ENCODE measurements around the gene CKLF. TPM values are rescaled to one million over a fixed set of nuclear protein-coding genes. Genes with fewer than 3 reads are reported as not detected.
A peak's percentile ranks its signal among the peaks of the same experiment; 100 is the strongest.

Gene CKLF
- total RNA-seq, 2 donors from 2014 or later = 23.4 to 39.8 TPM

DNA sequence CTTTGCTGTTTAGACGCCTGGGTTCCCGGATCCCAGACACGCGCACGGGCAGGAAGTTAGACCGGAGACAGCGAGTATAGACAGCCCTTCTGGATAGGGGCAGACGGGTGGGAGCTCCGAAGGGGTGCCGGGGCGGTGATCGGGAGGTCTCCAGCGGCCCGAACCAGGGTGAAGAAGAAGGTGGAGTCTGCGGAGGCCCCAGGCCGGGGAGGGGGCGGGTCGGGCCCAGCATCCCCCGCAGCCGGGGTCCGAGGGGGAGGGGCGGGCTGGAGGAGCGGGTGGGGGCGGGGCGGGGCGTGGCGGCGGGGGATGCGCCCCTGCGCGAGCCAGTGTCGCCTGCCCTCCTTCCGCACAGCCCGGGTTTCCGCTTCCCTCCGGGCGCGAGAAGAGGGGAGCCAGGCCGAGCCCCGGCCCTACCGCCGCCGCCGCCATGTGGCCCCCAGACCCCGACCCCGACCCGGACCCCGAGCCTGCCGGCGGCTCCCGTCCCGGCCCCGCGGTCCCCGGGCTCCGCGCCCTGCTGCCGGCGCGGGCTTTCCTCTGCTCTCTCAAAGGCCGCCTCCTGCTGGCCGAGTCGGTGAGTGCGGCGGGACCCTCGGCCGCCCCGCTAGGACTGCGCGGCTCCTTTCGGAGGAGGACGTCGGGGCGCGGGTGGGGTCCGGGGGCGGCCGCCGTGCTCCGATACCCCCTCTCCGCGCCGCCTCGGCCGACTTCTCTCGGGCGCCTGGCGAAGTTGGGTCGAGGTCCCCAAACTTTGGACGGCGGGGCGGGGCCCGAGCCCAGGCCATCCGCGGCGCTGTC is 52.2 kb downstream of the CKLF start, which contains the start of gene CMTM3:
CMTM3 (plus strand) TSS at position 329 of the 801 bp plus-strand sequence; CDS start at position 431, 102 bp downstream.
- TF ChIP-seq, protein P1, sequence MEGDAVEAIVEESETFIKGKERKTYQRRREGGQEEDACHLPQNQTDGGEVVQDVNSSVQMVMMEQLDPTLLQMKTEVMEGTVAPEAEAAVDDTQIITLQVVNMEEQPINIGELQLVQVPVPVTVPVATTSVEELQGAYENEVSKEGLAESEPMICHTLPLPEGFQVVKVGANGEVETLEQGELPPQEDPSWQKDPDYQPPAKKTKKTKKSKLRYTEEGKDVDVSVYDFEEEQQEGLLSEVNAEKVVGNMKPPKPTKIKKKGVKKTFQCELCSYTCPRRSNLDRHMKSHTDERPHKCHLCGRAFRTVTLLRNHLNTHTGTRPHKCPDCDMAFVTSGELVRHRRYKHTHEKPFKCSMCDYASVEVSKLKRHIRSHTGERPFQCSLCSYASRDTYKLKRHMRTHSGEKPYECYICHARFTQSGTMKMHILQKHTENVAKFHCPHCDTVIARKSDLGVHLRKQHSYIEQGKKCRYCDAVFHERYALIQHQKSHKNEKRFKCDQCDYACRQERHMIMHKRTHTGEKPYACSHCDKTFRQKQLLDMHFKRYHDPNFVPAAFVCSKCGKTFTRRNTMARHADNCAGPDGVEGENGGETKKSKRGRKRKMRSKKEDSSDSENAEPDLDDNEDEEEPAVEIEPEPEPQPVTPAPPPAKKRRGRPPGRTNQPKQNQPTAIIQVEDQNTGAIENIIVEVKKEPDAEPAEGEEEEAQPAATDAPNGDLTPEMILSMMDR (IDR thresholded peaks at IDR 0.05) = peak; percentile 82
- H3K4me3 ChIP-seq = peak within 1 kb of the TSS; percentile 90
- no peaks in the 10 kb centered on the region for H3K9me3 ChIP-seq
- peaks cover 2% of the 10 kb centered on the region for H3K36me3 ChIP-seq
- peaks cover 9 to 25% of the 10 kb centered on the region in 2 donors for H3K4me1 ChIP-seq (ENCODE audit: control insufficient read depth in 1 of 2, low read depth in 2 of 2)
- H3K27ac ChIP-seq = peak within 1 kb of the TSS; percentile 80 to 83
- no peak for ATAC-seq (ENCODE audit: insufficient number of reproducible peaks, low FRiP score, low read depth)
- no peaks in the 10 kb centered on the region for H3K27me3 ChIP-seq (replicated peaks; ENCODE audit: insufficient read depth)
- no peak for DNase-seq (ENCODE audit: low spot score)

DNA sequence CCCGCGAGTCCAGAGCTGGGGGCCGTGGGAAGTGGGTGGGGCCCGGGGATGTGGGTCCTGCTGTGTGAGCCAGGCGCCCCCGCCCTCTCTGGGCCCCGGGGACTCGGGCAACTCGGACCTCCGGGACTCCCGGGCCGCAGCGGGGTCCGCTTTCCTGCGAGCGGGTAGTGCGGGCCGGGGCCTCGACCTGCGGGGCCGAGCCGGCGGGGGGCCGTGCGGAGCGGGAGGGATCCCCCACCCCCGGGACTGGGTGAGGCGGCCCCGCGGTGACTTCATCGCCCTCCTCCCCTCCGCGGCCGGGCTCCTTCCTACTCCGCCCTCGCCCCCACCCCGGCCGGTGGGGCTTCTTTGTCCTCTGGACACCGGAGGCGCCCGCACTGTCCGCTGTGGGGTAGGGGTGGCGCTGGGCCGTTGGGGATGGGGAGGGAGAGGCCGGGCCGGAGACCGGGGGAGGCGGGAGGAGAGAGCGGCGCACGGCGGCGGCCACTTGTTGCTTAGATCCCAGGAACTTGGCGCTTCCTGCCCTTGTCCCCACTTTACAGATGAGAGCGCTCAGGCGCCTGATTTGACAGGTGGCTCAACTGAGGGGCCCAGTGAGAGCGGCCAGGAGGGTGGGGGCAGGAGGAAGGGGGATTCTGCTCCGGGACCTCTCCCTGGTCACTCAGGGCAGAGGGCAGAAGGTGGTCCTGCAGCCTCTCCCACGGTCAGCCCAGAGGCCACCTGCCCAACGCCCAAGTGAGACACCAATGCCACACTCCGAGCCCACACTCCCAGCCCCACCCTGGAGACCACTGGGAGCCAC is 53.0 kb downstream of the CKLF start:
- H3K9me3 ChIP-seq = no peaks in the 10 kb centered on the region
- peaks cover 9 to 25% of the 10 kb centered on the region in 2 donors for H3K4me1 ChIP-seq (ENCODE audit: control insufficient read depth in 1 of 2, low read depth in 2 of 2)
- peaks cover 10% of the 10 kb centered on the region for H3K36me3 ChIP-seq
- H3K27me3 ChIP-seq (replicated peaks; ENCODE audit: insufficient read depth) = no peaks in the 10 kb centered on the region
- DNase-seq (ENCODE audit: low spot score) = no peak
- peak overlapping the region; percentile 90 for H3K4me3 ChIP-seq
- TF ChIP-seq, protein P1 (IDR thresholded peaks at IDR 0.05) = no peak
- ATAC-seq (ENCODE audit: insufficient number of reproducible peaks, low FRiP score, low read depth) = peak; percentile 37
- peak overlapping the region; percentile 80 to 83 for H3K27ac ChIP-seq

DNA sequence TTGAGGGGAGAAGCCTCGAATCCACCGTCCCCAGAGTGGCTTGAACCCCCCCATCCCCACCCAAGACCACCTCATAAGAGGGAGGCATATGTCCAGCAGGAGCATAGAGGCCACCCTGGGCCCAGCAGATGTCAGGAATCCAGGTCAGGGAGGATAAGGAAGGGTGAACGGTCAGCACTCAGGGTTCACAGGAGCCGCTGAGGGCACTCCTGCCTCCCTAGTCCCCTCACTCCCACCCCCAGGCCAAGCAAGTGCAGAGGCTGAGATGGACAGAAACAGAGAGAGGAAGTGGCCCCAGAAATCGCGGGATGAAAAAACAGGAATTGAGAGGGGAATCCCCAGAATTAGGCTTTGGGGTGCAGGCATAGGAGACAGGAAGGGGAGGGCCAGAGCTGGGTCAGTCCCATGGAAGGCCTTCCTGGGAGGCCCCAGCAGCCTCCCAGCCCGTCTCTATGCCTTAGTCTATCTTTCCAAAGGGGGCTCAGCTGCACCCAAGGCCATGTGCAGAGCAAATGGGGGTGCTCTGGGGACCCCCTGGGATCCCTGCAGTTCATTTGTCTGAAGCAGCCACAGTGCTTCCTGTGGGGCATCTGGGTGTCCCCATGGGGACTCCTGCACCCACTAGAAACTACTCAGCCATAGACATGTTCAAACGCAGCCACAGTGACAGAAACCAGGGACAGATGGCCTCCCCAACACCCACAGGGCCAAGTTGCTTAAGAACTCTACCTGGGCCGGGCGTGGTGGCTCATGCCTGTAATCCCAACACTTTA is 53.8 kb downstream of the CKLF start:
- ATAC-seq (ENCODE audit: insufficient number of reproducible peaks, low FRiP score, low read depth) = no peak
- peaks cover 9 to 25% of the 10 kb centered on the region in 2 donors for H3K4me1 ChIP-seq (ENCODE audit: control insufficient read depth in 1 of 2, low read depth in 2 of 2)

DNA sequence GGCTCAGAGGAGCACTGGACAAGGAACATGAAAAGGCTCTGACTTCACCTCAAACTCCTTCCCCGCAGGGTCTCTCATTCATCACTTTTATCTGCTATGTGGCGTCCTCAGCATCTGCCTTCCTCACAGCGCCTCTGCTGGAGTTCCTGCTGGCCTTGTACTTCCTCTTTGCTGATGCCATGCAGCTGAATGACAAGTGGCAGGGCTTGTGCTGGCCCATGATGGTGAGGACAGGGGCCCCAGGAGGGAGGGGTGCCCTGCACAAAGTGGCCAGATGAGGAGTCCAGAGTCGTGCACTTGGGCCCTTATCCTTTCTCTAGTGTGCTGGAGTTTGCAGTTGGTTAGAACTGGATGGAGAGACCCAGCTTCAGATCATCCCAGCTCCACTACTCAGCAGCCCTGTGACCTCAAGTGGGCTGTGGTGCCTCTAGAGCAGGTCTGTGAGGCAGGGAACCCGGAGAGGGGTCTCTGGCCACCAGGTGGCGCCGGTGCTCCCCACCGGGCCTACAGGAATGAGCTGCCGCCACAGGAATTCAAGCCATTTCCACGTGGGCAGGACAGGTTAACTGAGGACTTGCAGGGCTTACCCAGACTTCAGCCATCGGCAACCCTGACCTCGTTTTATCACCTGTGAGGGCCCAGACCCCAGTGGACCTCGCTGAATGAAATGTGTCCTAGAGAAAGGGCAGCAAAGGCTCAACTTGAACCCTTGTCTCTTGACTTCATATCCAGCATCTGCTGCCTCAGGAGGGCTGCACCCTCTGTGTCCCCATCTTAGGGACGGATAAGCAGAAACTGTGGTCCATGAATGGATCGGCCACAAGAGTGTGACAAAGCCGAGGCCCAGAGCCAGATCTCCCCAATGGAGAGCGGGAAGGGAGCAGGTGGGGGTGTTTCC is 56.1 kb downstream of the CKLF start:
- H3K9me3 ChIP-seq = no peaks in the 10 kb centered on the region
- no peak overlapping the region for H3K4me3 ChIP-seq
- H3K27ac ChIP-seq = no peak overlapping the region
- H3K36me3 ChIP-seq = peaks cover 14% of the 10 kb centered on the region
- H3K4me1 ChIP-seq (ENCODE audit: control insufficient read depth in 1 of 2, low read depth in 2 of 2) = peaks cover 9 to 25% of the 10 kb centered on the region in 2 donors
- ATAC-seq (ENCODE audit: insufficient number of reproducible peaks, low FRiP score, low read depth) = peak; percentile 57
- TF ChIP-seq, protein P1 (IDR thresholded peaks at IDR 0.05) = peak; percentile 91
- DNase-seq (ENCODE audit: low spot score) = peak; percentile 51
- no peaks in the 10 kb centered on the region for H3K27me3 ChIP-seq (replicated peaks; ENCODE audit: insufficient read depth)

More for the DNA sequence above, 53.8 kb downstream of the CKLF start:
- H3K36me3 ChIP-seq = peaks cover 12% of the 10 kb centered on the region
- TF ChIP-seq, protein P1 (IDR thresholded peaks at IDR 0.05) = no peak
- peak overlapping the region; percentile 80 to 83 for H3K27ac ChIP-seq
- H3K27me3 ChIP-seq (replicated peaks; ENCODE audit: insufficient read depth) = no peaks in the 10 kb centered on the region
- no peak for DNase-seq (ENCODE audit: low spot score)
- H3K9me3 ChIP-seq = no peaks in the 10 kb centered on the region
- H3K4me3 ChIP-seq = peak overlapping the region; percentile 90
